ENCODE measurements around the gene DSCAML1. TPM values are rescaled to one million over a fixed set of nuclear protein-coding genes. Genes with fewer than 3 reads are reported as not detected.

The DSCAML1 gene
- total and polyA plus RNA-seq, 12 donors = 0.16 to 1.5 (median 0.57) TPM

- TF ChIP-seq CTCF (IDR thresholded peaks at IDR 0.05) = no peak
- Histone ChIP-seq H3K36me3 (peaks cover 0 to 26% (median 0%) of the 10 kb centered on the region in 9 donors), H3K9me3 (no peaks in the 10 kb centered on the region), H3K4me3 (no peak overlapping the region), H3K27ac (no peak overlapping the region), H3K4me1 (no peaks in the 10 kb centered on the region), H3K27me3 (peaks cover 0 to 10% (median 0%) of the 10 kb centered on the region in 7 donors)
- intact Hi-C loops (cut with DNase I) = loop anchor here in 1 of 10 donors (10.0 kb wide), 1 partner anchor 63 kb away; no protein-coding TSS in a partner anchor
- 67 to 73% methylated on average over 22 of the region's 22 CpGs for WGBS, 2 donors
- ATAC-seq = no peak
- no peak for DNase-seq
Observed at GRCh38 chr11:117502015-117502778, 294.8 kb downstream of the DSCAML1 start.

- Histone ChIP-seq H3K27me3 (peaks cover 0 to 10% (median 0%) of the 10 kb centered on the region in 7 donors), H3K4me3 (no peak overlapping the region), H3K9me3 (no peaks in the 10 kb centered on the region), H3K4me1 (no peaks in the 10 kb centered on the region), H3K27ac (no peak overlapping the region), H3K36me3 (peaks cover 0 to 26% (median 0%) of the 10 kb centered on the region in 9 donors)
- no peak for DNase-seq
- peak in 1 of 8 donors; percentile 18 for ATAC-seq
- no peak for TF ChIP-seq CTCF (IDR thresholded peaks at IDR 0.05)
- WGBS, 2 donors = 67 to 77% methylated on average over 14 of the region's 14 CpGs
- intact Hi-C loops (cut with DNase I) = loop anchor here in 1 of 10 donors (10.0 kb wide), 1 partner anchor 63 kb away; no protein-coding TSS in a partner anchor
Observed at GRCh38 chr11:117501237-117501898, 295.6 kb downstream of the DSCAML1 start.

- Histone ChIP-seq H3K27me3 (peaks cover 0 to 6% (median 0%) of the 10 kb centered on the region in 7 donors), H3K36me3 (peaks cover 0 to 26% (median 0%) of the 10 kb centered on the region in 9 donors), H3K4me1 (no peaks in the 10 kb centered on the region), H3K27ac (no peak overlapping the region), H3K4me3 (no peak overlapping the region), H3K9me3 (no peaks in the 10 kb centered on the region)
- 92 to 94% methylated on average over 6 of the region's 6 CpGs for WGBS, 2 donors
- DNase-seq = no peak
- TF ChIP-seq CTCF (IDR thresholded peaks at IDR 0.05) = no peak
- intact Hi-C loops (cut with DNase I) = no loop called here
- ATAC-seq = no peak
Observed at GRCh38 chr11:117498791-117499190, 298.2 kb downstream of the DSCAML1 start.

GRCh38 chr11:117497206-117497951 lies 299.6 kb downstream of the DSCAML1 start:
- ATAC-seq (no peak), DNase-seq (no peak)
- intact Hi-C loops (cut with DNase I) = no loop called here
- Histone ChIP-seq H3K36me3 (peaks cover 0 to 15% (median 0%) of the 10 kb centered on the region in 9 donors), H3K4me3 (no peak overlapping the region), H3K9me3 (no peaks in the 10 kb centered on the region), H3K27me3 (peaks cover 0 to 18% (median 7%) of the 10 kb centered on the region in 7 donors), H3K27ac (no peak overlapping the region), H3K4me1 (peaks cover 0 to 5% (median 0%) of the 10 kb centered on the region in 9 donors)
- 95 to 99% methylated on average over 11 of the region's 11 CpGs for WGBS, 2 donors
- TF ChIP-seq CTCF (IDR thresholded peaks at IDR 0.05) = no peak

Measured in heart right ventricle (tissue), 16 donors.